Measurements from ENCODE around the gene KIAA1217.
A peak's percentile ranks its signal among the peaks of the same experiment; 100 is the strongest.
"Not testable (repeated sequence)": the region's sequence is repeated elsewhere in the genome, so short reads cannot be mapped to it uniquely, and the experiment has no call there.

Gene KIAA1217

GRCh38 chr10:24468281-24468751 is 259.4 kb downstream of the KIAA1217 start:
- DNase-seq, result no peak

GRCh38 chr10:24469993-24470392 is 261.1 kb downstream of the KIAA1217 start:
- no peak for DNase-seq

GRCh38 chr10:24475598-24475997 is 266.7 kb downstream of the KIAA1217 start:
- DNase-seq, result no peak

- no peak for DNase-seq
Measured at GRCh38 chr10:24476913-24477701, 268.2 kb downstream of the KIAA1217 start.

GRCh38 chr10:24477915-24478314 is 269.0 kb downstream of the KIAA1217 start:
- no peak for DNase-seq

GRCh38 chr10:24479806-24480205 is 270.9 kb downstream of the KIAA1217 start:
- no peak for DNase-seq

GRCh38 chr10:24480447-24480846 is 271.5 kb downstream of the KIAA1217 start:
- no peak for DNase-seq

GRCh38 chr10:24481241-24481640 is 272.3 kb downstream of the KIAA1217 start:
- DNase-seq, result no peak

- DNase-seq, result not testable (repeated sequence)
Measured at GRCh38 chr10:24482713-24483112, 273.8 kb downstream of the KIAA1217 start.

GRCh38 chr10:24483701-24484100 is 274.8 kb downstream of the KIAA1217 start:
- peak; percentile 38 for DNase-seq

GRCh38 chr10:24484771-24485170 is 275.8 kb downstream of the KIAA1217 start:
- DNase-seq, result no peak

- no peak for DNase-seq
Measured at GRCh38 chr10:24485304-24485703, 276.4 kb downstream of the KIAA1217 start.

GRCh38 chr10:24488631-24489030 is 279.7 kb downstream of the KIAA1217 start:
- DNase-seq, result no peak

- DNase-seq, result no peak
Measured at GRCh38 chr10:24493165-24493564, 284.2 kb downstream of the KIAA1217 start.

- DNase-seq, result no peak
Measured at GRCh38 chr10:24494236-24494635, 285.3 kb downstream of the KIAA1217 start.

GRCh38 chr10:24494777-24495176 is 285.8 kb downstream of the KIAA1217 start:
- DNase-seq, result no peak

- no peak for DNase-seq
Measured at GRCh38 chr10:24495666-24496460, 286.9 kb downstream of the KIAA1217 start.

GRCh38 chr10:24496906-24497305 is 288.0 kb downstream of the KIAA1217 start:
- DNase-seq, result no peak

- DNase-seq, result no peak
Measured at GRCh38 chr10:24501056-24501711, 292.2 kb downstream of the KIAA1217 start.

GRCh38 chr10:24502006-24502405 is 293.1 kb downstream of the KIAA1217 start:
- DNase-seq, result no peak

- no peak for DNase-seq
Measured at GRCh38 chr10:24502801-24503460, 294.0 kb downstream of the KIAA1217 start.

- peak; percentile 67 for DNase-seq
Measured at GRCh38 chr10:24503461-24504320, 294.8 kb downstream of the KIAA1217 start.

All from eye (tissue), 1 donor.